ENCODE data around the gene STK32C.

DNA sequence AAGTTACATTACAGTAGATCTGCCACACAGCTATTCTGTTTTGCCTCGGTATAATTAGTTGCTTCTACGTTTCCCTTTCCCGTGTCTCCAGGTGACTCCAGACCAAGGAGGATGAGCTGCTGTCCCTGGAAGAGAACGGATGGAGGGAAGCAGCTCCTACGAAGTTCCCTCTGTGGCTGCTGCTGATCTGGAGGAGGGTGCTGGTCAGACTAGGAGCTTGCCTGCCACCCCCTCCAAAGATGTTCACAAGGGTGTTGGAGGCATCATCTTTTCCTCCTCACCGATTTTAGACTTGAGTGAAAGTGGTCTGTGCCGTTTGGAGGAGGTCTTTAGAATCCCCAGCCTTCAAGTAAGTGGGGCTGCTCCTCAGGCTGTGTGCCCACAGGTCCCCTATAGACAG is 25.6 kb upstream of the STK32C start:
- TF ChIP-seq, protein P1, sequence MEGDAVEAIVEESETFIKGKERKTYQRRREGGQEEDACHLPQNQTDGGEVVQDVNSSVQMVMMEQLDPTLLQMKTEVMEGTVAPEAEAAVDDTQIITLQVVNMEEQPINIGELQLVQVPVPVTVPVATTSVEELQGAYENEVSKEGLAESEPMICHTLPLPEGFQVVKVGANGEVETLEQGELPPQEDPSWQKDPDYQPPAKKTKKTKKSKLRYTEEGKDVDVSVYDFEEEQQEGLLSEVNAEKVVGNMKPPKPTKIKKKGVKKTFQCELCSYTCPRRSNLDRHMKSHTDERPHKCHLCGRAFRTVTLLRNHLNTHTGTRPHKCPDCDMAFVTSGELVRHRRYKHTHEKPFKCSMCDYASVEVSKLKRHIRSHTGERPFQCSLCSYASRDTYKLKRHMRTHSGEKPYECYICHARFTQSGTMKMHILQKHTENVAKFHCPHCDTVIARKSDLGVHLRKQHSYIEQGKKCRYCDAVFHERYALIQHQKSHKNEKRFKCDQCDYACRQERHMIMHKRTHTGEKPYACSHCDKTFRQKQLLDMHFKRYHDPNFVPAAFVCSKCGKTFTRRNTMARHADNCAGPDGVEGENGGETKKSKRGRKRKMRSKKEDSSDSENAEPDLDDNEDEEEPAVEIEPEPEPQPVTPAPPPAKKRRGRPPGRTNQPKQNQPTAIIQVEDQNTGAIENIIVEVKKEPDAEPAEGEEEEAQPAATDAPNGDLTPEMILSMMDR (IDR thresholded peaks at IDR 0.05), result no peak
- no peak for TF ChIP-seq POLR2A (IDR thresholded peaks at IDR 0.05)

Measured in suprapubic skin (tissue), 3 donors.